PC-3 (cell line): ENCODE measurements around the gene PPFIBP1. TPM values are rescaled to one million over a fixed set of nuclear protein-coding genes. Genes with fewer than 3 reads are reported as not detected.

ENCODE experiments used
- ATAC-seq: fragments of 200-7000 bp; cut with Tn5 transposase; 2 replicates; pipeline ENCODE4 v1.9.1; 2020; ENCODE audit warnings: mild to moderate bottlenecking, moderate library complexity
- BruUV-seq: library from RNA; stranded (reverse); fragments of 400-500 nt; replicated peaks from 2 replicates; lab custom pipeline; 2021; lab: Mats Ljungman, UMichigan
- CTCF ChIA-PET: fragments of 300-600 bp; sonication (Branson Sonifier 250); formaldehyde crosslinking; loops from one replicate; lab custom pipeline; 2022; ENCODE audit warnings: antibody characterized with exemption; lab: Charles Lee
- POLR2A ChIA-PET: fragments of 300-600 bp; sonication (Branson Sonifier 250); formaldehyde crosslinking; loops from one replicate; lab custom pipeline; 2022; ENCODE audit warnings: antibody characterized with exemption; ENCODE audit not compliant: unreplicated experiment; lab: Charles Lee
- DNase-seq: peaks from one replicate; pipeline ENCODE4 v3.0.0-alpha.2; 2015
- H2AFZ ChIP-seq: fragments of 300-600 bp; sonication (generic); 2 replicates; pipeline ENCODE4 v1.6.0; 2016; ENCODE audit warnings: antibody characterized with exemption, low read length
- H3F3A ChIP-seq: fragments of 300-600 bp; sonication (generic); one replicate; pipeline ENCODE4 v1.6.0; 2017; ENCODE audit warnings: antibody characterized with exemption, low read length, control low read depth, mild to moderate bottlenecking; ENCODE audit not compliant: unreplicated experiment
- H3K27ac ChIP-seq: fragments of 300-600 bp; sonication (generic); 2 replicates; pipeline ENCODE4 v1.5.1; 2016; ENCODE audit warnings: mild to moderate bottlenecking, low read length
- H3K27me3 ChIP-seq: fragments of 300-600 bp; sonication (generic); 2 replicates; pipeline ENCODE4 v1.6.1; 2016; ENCODE audit warnings: low read length, mixed read lengths
- H3K36me3 ChIP-seq: fragments of 300-600 bp; sonication (generic); 2 replicates; pipeline ENCODE4 v1.6.1; 2016; ENCODE audit warnings: low read depth, mixed run types, low read length, mixed read lengths
- H3K4me1 ChIP-seq: fragments of 300-600 bp; sonication (generic); 2 replicates; pipeline ENCODE4 v1.5.1; 2016; ENCODE audit warnings: low read length; ENCODE audit not compliant: insufficient read depth
- H3K4me2 ChIP-seq: fragments of 300-600 bp; sonication (generic); 2 replicates; pipeline ENCODE4 v1.6.0; 2016; ENCODE audit warnings: low read length
- H3K4me3 ChIP-seq: fragments of 300-600 bp; sonication (generic); 2 replicates; pipeline ENCODE4 v1.5.1; 2016; ENCODE audit warnings: mild to moderate bottlenecking, low read length, mixed read lengths
- H3K79me2 ChIP-seq: fragments of 300-600 bp; sonication (generic); 2 replicates; pipeline ENCODE4 v1.6.1; 2017; ENCODE audit warnings: low read length, mixed read lengths
- H3K9ac ChIP-seq: fragments of 300-600 bp; sonication (generic); 2 replicates; pipeline ENCODE4 v1.6.0; 2016; ENCODE audit warnings: mild to moderate bottlenecking, low read length
- H3K9me2 ChIP-seq: fragments of 300-600 bp; sonication (generic); replicated peaks from 2 replicates; pipeline ENCODE4 v1.6.1; 2016; ENCODE audit warnings: mixed run types, low read length, mixed read lengths
- H3K9me3 ChIP-seq: fragments of 300-600 bp; sonication (generic); 2 replicates; pipeline ENCODE4 v1.6.1; 2016; ENCODE audit warnings: low read length, mixed read lengths
- H4K20me1 ChIP-seq: fragments of 300-600 bp; sonication (generic); 2 replicates; pipeline ENCODE4 v1.6.1; 2016; ENCODE audit warnings: low read length, mixed read lengths
- CTCF ChIP-seq: fragments of 300-600 bp; sonication (generic); conservative IDR thresholded peaks from 2 replicates; pipeline ENCODE4 v1.5.1; 2017; ENCODE audit warnings: antibody characterized with exemption, low read depth, mild to moderate bottlenecking, low read length
- EZH2 ChIP-seq: fragments of 300-600 bp; sonication (generic); IDR thresholded peaks from one replicate; pipeline ENCODE4 v1.6.1; 2017; ENCODE audit warnings: antibody characterized with exemption, mild to moderate bottlenecking, low read length; ENCODE audit not compliant: unreplicated experiment
- EZH2phosphoT487 ChIP-seq: fragments of 300-600 bp; sonication (generic); IDR thresholded peaks from 2 replicates; pipeline ENCODE4 v1.6.1; 2018; ENCODE audit warnings: mild to moderate bottlenecking, antibody characterized with exemption, low read length, borderline replicate concordance
- intact Hi-C: fragments of 100-400 bp; cut with micrococcal nuclease; formaldehyde crosslinking; loops from 2 replicates; pipeline ENCODE4 v1.9.0; 2023
- total RNA-seq: library from RNA; depleted of rRNA; stranded (reverse); fragments of >200 nt; gene quantifications from 2 replicates; pipeline ENCODE4 v1.2.3, GENCODE V29; 2014

PPFIBP1 gene
- total RNA-seq, 1 experiment from 2014 or later = 56.9 TPM

GRCh38 chr12:27524839-27525753, 1.1 kb downstream of the PPFIBP1 start:
- Histone ChIP-seq H3F3A (no peaks in the 10 kb centered on the region), H3K9me2 (no peaks in the 10 kb centered on the region), H3K27me3 (no peaks in the 10 kb centered on the region), H3K36me3 (no peaks in the 10 kb centered on the region), H3K4me1 (peaks cover 22% of the 10 kb centered on the region), H3K79me2 (peaks cover 58% of the 10 kb centered on the region), H3K4me3 (peak overlapping the region; percentile 80), H3K4me2 (peak overlapping the region; percentile 97), H3K27ac (peak overlapping the region; percentile 72), H3K9ac (peak overlapping the region; percentile 80), H2AFZ (peak overlapping the region; percentile 87), H3K9me3 (no peaks in the 10 kb centered on the region), H4K20me1 (peaks cover 13% of the 10 kb centered on the region; the same call in 1 of the 2 replicates)
- ATAC-seq (peak; percentile 23), DNase-seq (peak; percentile 88)
- BruUV-seq = TSS peak; percentile 53
- CTCF ChIA-PET = interaction anchor here (0.5 to 1.9 kb wide), 2 partner anchors 41 to 80 kb away, joined by 4 to 11 read pairs; no protein-coding TSS in a partner anchor
- TF ChIP-seq EZH2phosphoT487 = no peak
- peak; percentile 30; the same call in 1 of the 2 replicates for TF ChIP-seq CTCF
- intact Hi-C loops = loop anchor here (1.0 to 10.0 kb wide), 10 partner anchors 42 to 180 kb away; no protein-coding TSS in a partner anchor
- POLR2A ChIA-PET = interaction anchor here (1.1 to 1.6 kb wide), 4 partner anchors 51 to 194 kb away, joined by 3 to 11 read pairs (median 6); no protein-coding TSS in a partner anchor

GRCh38 chr12:27527512-27527911, 3.5 kb downstream of the PPFIBP1 start:
- Histone ChIP-seq H4K20me1 (peaks cover 13% of the 10 kb centered on the region; the same call in 1 of the 2 replicates), H3F3A (no peaks in the 10 kb centered on the region), H3K27me3 (no peaks in the 10 kb centered on the region), H2AFZ (no peak overlapping the region), H3K4me3 (no peak overlapping the region), H3K9ac (no peak overlapping the region), H3K36me3 (no peaks in the 10 kb centered on the region), H3K4me2 (no peak overlapping the region), H3K9me2 (no peaks in the 10 kb centered on the region), H3K27ac (no peak overlapping the region), H3K79me2 (peaks cover 81% of the 10 kb centered on the region), H3K4me1 (peaks cover 27% of the 10 kb centered on the region), H3K9me3 (no peaks in the 10 kb centered on the region)
- ChIA-PET CTCF (no interaction called here), POLR2A (interaction anchor here (0.6 kb wide), 1 partner anchor 442 kb away, joined by 3 read pairs; no protein-coding TSS in a partner anchor)
- TF ChIP-seq EZH2phosphoT487 = no peak
- no peak for TF ChIP-seq EZH2
- TF ChIP-seq CTCF = no peak
- no TSS peak for BruUV-seq
- ATAC-seq (no peak), DNase-seq (no peak)
- intact Hi-C loops = loop anchor here (10.0 kb wide), 1 partner anchor 177 kb away; no protein-coding TSS in a partner anchor
